GM18520 (cell line): ENCODE measurements around the gene PODNL1.

Source experiments
- ATAC-seq: cut with Tn5 transposase; IDR thresholded peaks from one replicate; pipeline ENCODE4 v1.9.1; 2021; ENCODE audit not compliant: unreplicated experiment

The PODNL1 gene

GRCh38 chr19:13938301-13939064, at the start of gene PODNL1:
TSS of gene PODNL1 (minus strand) at chr19:13938417. CDS start at chr19:13938181, 236 bp downstream.
- ATAC-seq = no peak

GRCh38 chr19:13987101-13987890, 49.1 kb upstream of the PODNL1 start:
- ATAC-seq = no peak

- ATAC-seq = peak; percentile 72
Measured at GRCh38 chr19:13986348-13986904, 48.2 kb upstream of the PODNL1 start.

- ATAC-seq = no peak
Measured at GRCh38 chr19:13985771-13986347, 47.6 kb upstream of the PODNL1 start.

- no peak for ATAC-seq
Measured at GRCh38 chr19:13984875-13985741, 46.9 kb upstream of the PODNL1 start.

- ATAC-seq = no peak
Measured at GRCh38 chr19:13984186-13984585, 46.0 kb upstream of the PODNL1 start.

- ATAC-seq = no peak
Measured at GRCh38 chr19:13983213-13983889, 45.1 kb upstream of the PODNL1 start.

GRCh38 chr19:13982773-13983172, 44.6 kb upstream of the PODNL1 start:
- no peak for ATAC-seq

GRCh38 chr19:13981988-13982501, 43.8 kb upstream of the PODNL1 start:
- no peak for ATAC-seq

- no peak for ATAC-seq
Measured at GRCh38 chr19:13981467-13981866, 43.2 kb upstream of the PODNL1 start.

GRCh38 chr19:13981021-13981420, 42.8 kb upstream of the PODNL1 start:
- no peak for ATAC-seq

GRCh38 chr19:13980340-13980739, 42.1 kb upstream of the PODNL1 start:
- no peak for ATAC-seq

- no peak for ATAC-seq
Measured at GRCh38 chr19:13979686-13980085, 41.5 kb upstream of the PODNL1 start.

GRCh38 chr19:13979244-13979615, 41.0 kb upstream of the PODNL1 start:
- ATAC-seq = no peak

GRCh38 chr19:13978351-13979243, 40.4 kb upstream of the PODNL1 start:
- no peak for ATAC-seq

- no peak for ATAC-seq
Measured at GRCh38 chr19:13977803-13978202, 39.6 kb upstream of the PODNL1 start.

- no peak for ATAC-seq
Measured at GRCh38 chr19:13976446-13976845, 38.2 kb upstream of the PODNL1 start.

GRCh38 chr19:13975870-13976269, 37.7 kb upstream of the PODNL1 start:
- no peak for ATAC-seq

- no peak for ATAC-seq
Measured at GRCh38 chr19:13974073-13974472, 35.9 kb upstream of the PODNL1 start.
